ENCODE results near the gene CFHR2.

The CFHR2 gene

DNA sequence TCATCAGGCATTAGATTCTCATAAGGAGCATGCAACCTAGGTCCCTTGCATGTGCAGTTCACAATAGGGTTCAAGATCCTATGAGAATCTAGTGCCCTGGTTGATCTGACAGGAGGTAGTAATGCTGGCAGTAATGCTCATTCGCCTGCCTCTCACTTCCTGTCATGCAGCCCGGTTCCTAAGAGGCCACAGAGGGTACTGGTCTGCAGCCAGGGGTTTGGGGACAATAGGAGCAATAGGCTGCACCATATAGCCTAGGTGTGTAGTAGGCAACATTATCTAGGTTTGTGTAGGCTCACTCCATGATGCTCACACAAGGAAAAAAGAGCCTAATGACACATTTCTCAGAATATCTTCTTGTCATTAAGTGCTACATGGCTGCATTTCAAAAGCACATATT lies 59.6 kb downstream of the CFHR2 start:
- TF ChIP-seq CTCF (IDR thresholded peaks at IDR 0.05; ENCODE audit: borderline replicate concordance, control extremely low read depth, extremely low read depth, insufficient read depth, missing control alignments): no peak
- in situ Hi-C loops (cut with MboI; ENCODE audit: low sequenced_read_pairs, unreplicated experiment): no loop called here
- no peak for DNase-seq (ENCODE audit: low spot score)

- no peak for DNase-seq (ENCODE audit: low spot score)
- in situ Hi-C loops (cut with MboI; ENCODE audit: low sequenced_read_pairs, unreplicated experiment): no loop called here
- no peak for TF ChIP-seq CTCF (IDR thresholded peaks at IDR 0.05; ENCODE audit: borderline replicate concordance, control extremely low read depth, extremely low read depth, insufficient read depth, missing control alignments)
Measured at GRCh38 chr1:197008861-197009260, 65.3 kb downstream of the CFHR2 start.
